CD14-positive monocyte (primary cell): ENCODE measurements around the gene BLID. TPM values are rescaled to one million over a fixed set of nuclear protein-coding genes. Genes with fewer than 3 reads are reported as not detected.

Source experiments
- DNase-seq, 3 donors: peaks; one replicate each; pipeline ENCODE4 v3.0.0-alpha.2; 2011 to 2022
- H2AFZ ChIP-seq: 2 replicates; pipeline ENCODE4 v1.6.0; 2012; ENCODE audit warnings: mild to moderate bottlenecking, low read depth, low read length, inconsistent platforms; ENCODE audit not compliant: insufficient read depth, poor library complexity, severe bottlenecking
- H3K27ac ChIP-seq, 2 donors: 1 replicate in 1 of 2; 2 replicates in 1 of 2; pipeline ENCODE4 v1.5.1; 2012 to 2013; ENCODE audit warnings: low read length in 2 of 2, control low read depth in 1 of 2, inconsistent platforms in 1 of 2, low read depth in 1 of 2, mild to moderate bottlenecking in 1 of 2
- H3K27me3 ChIP-seq, 2 donors: one replicate each; pipeline versions ENCODE4 v1.6.0 to v1.6.1; 2011 to 2013; ENCODE audit warnings: low read length in 2 of 2; ENCODE audit not compliant: control insufficient read depth in 2 of 2, insufficient read depth in 2 of 2
- H3K36me3 ChIP-seq, 2 donors: replicated peaks in 1 of 2; 1 replicate in 1 of 2; 2 replicates in 1 of 2; pipeline versions ENCODE4 v1.5.1 to v1.6.1; 2012 to 2013; ENCODE audit warnings: low read length in 2 of 2, control low read depth in 1 of 2, inconsistent platforms in 1 of 2, mild to moderate bottlenecking in 1 of 2; ENCODE audit not compliant: insufficient read depth in 2 of 2, control insufficient read depth in 1 of 2
- H3K4me1 ChIP-seq, 2 donors: 1 replicate in 1 of 2; 2 replicates in 1 of 2; pipeline versions ENCODE4 v1.5.1 to v1.6.1; 2012 to 2013; ENCODE audit warnings: low read length in 2 of 2, control low read depth in 1 of 2, inconsistent platforms in 1 of 2, mild to moderate bottlenecking in 1 of 2, moderate library complexity in 1 of 2; ENCODE audit not compliant: insufficient read depth in 2 of 2, control insufficient read depth in 1 of 2
- H3K4me2 ChIP-seq: replicated peaks from 2 replicates; pipeline ENCODE3; 2012; ENCODE audit warnings: low read length, moderate library complexity, mild to moderate bottlenecking; ENCODE audit not compliant: poor library complexity, severe bottlenecking; ENCODE audit errors: extremely low read depth
- H3K4me3 ChIP-seq, 3 experiments: fragments of 200-600 bp in 1 of 3; sonication (generic) in 1 of 3; replicated peaks in 1 of 3; 1 replicate in 2 of 3; 2 replicates in 1 of 3; pipeline ENCODE4 v1.5.1; 2011 to 2013; ENCODE audit warnings: low read length in 3 of 3, mild to moderate bottlenecking in 3 of 3, control low read depth in 2 of 3, low read depth in 2 of 3, inconsistent platforms in 1 of 3, moderate library complexity in 1 of 3
- H3K79me2 ChIP-seq: 2 replicates; pipeline ENCODE4 v1.6.0; 2012; ENCODE audit warnings: mild to moderate bottlenecking, control low read depth, inconsistent platforms, low read length, moderate library complexity; ENCODE audit not compliant: insufficient read depth
- H3K9ac ChIP-seq: 2 replicates; pipeline ENCODE4 v1.6.0; 2017; ENCODE audit warnings: low read length, mild to moderate bottlenecking; ENCODE audit not compliant: insufficient read depth, poor library complexity, severe bottlenecking
- H3K9me3 ChIP-seq, 2 donors: replicated peaks in 1 of 2; 1 replicate in 1 of 2; 2 replicates in 1 of 2; pipeline versions ENCODE4 v1.5.1 to v1.6.1; 2012 to 2013; ENCODE audit warnings: low read length in 2 of 2, control low read depth in 1 of 2; ENCODE audit not compliant: control insufficient read depth in 1 of 2, insufficient read depth in 1 of 2
- H4K20me1 ChIP-seq: 2 replicates; pipeline ENCODE4 v1.6.0; 2012; ENCODE audit warnings: mild to moderate bottlenecking, low read length, control low read depth, moderate library complexity; ENCODE audit not compliant: insufficient read depth
- H3K27ac Mint-ChIP-seq, 7 donors: one replicate each; pipeline ENCODE4 v1.8.0; 2020; ENCODE audit warnings: mild to moderate bottlenecking in 7 of 7, mixed read lengths in 7 of 7, moderate library complexity in 6 of 7, inconsistent platforms in 2 of 7
- H3K27me3 Mint-ChIP-seq, 3 donors: one replicate each; pipeline ENCODE4 v1.8.0; 2021 to 2022; ENCODE audit warnings: low read depth in 3 of 3, mild to moderate bottlenecking in 3 of 3, mixed read lengths in 3 of 3, moderate library complexity in 3 of 3, inconsistent platforms in 1 of 3
- H3K36me3 Mint-ChIP-seq, 2 donors: one replicate each; pipeline ENCODE4 v1.8.0; 2020; ENCODE audit warnings: mixed read lengths in 2 of 2, inconsistent platforms in 1 of 2, mild to moderate bottlenecking in 1 of 2
- H3K4me1 Mint-ChIP-seq: one replicate; pipeline ENCODE4 v1.8.0; 2020; ENCODE audit warnings: mild to moderate bottlenecking, mixed read lengths
- H3K4me3 Mint-ChIP-seq, 2 donors: one replicate each; pipeline ENCODE4 v1.8.0; 2020; ENCODE audit warnings: mild to moderate bottlenecking in 2 of 2, mixed read lengths in 2 of 2, moderate library complexity in 1 of 2
- H3K9me3 Mint-ChIP-seq, 7 donors: one replicate each; pipeline ENCODE4 v1.8.0; 2020 to 2022; ENCODE audit warnings: mixed read lengths in 7 of 7, mild to moderate bottlenecking in 6 of 7, moderate library complexity in 6 of 7, inconsistent platforms in 2 of 7
- CTCF ChIP-seq: fragments of 200-600 bp; IDR thresholded peaks from one replicate; pipeline ENCODE4 v1.8.0; 2022; ENCODE audit warnings: antibody characterized with exemption, mild to moderate bottlenecking
- WGBS: methylation state at CpG from one replicate; pipeline ENCODE4 v1.1.5; 2013; ENCODE audit warnings: missing lambda C conversion rate; ENCODE audit not compliant: insufficient coverage; 5-methylcytosine and 5-hydroxymethylcytosine counted together
- intact Hi-C, 2 donors: fragments of 100-400 bp; cut with micrococcal nuclease; formaldehyde crosslinking; loops; one replicate each; pipeline versions ENCODE4 v1.15.0 to v1.15.1; 2023
- polyA plus RNA-seq, 3 donors: library from polyadenylated mRNA; depleted of rRNA in 1 of 3; unstranded in 2 of 3; stranded (reverse) in 1 of 3; fragments of 300-500 nt in 2 of 3; fragments of >200 nt in 1 of 3; fragmentation: Illumina TruSeq in 2 of 3; gene quantifications; 1 replicate in 2 of 3; 2 replicates in 1 of 3; pipeline ENCODE4 v1.2.3, GENCODE V29; 2012 to 2021

BLID gene
- polyA plus RNA-seq, 3 donors = not detected

GRCh38 chr11:122158171-122158570 lies 42.2 kb upstream of the BLID start:
- Histone ChIP-seq H3K36me3 (no peaks in the 10 kb centered on the region), H3K9me3 (no peaks in the 10 kb centered on the region), H3K4me1 (peaks cover 3 to 5% of the 10 kb centered on the region in 2 donors), H3K9ac (no peak overlapping the region), H3K79me2 (no peaks in the 10 kb centered on the region), H3K4me3 (no peak overlapping the region), H4K20me1 (no peaks in the 10 kb centered on the region), H2AFZ (no peak overlapping the region), H3K27me3 (no peaks in the 10 kb centered on the region), H3K27ac (no peak overlapping the region), H3K4me2 (peak overlapping the region; percentile 68)
- no peak for TF ChIP-seq CTCF
- H3K36me3 Mint-ChIP-seq = no peaks in the 10 kb centered on the region
- no peak for DNase-seq
- intact Hi-C loops = no loop called here
- H3K27ac Mint-ChIP-seq = no peak overlapping the region
- no peak overlapping the region for H3K4me3 Mint-ChIP-seq
- H3K27me3 Mint-ChIP-seq = peaks cover 0 to 6% (median 3%) of the 10 kb centered on the region in 3 donors
- H3K9me3 Mint-ChIP-seq = peaks cover 0 to 2% (median 0%) of the 10 kb centered on the region in 7 donors
- WGBS = no CpG with 5 or more reads among the region's 4 CpGs
- peaks cover 23% of the 10 kb centered on the region for H3K4me1 Mint-ChIP-seq

- Mint-ChIP-seq H3K27me3 (peaks cover 0 to 6% (median 3%) of the 10 kb centered on the region in 3 donors), H3K4me1 (peaks cover 23% of the 10 kb centered on the region), H3K9me3 (peaks cover 0 to 2% (median 0%) of the 10 kb centered on the region in 7 donors), H3K4me3 (peak overlapping the region in 1 of 2 donors; percentile 81), H3K36me3 (no peaks in the 10 kb centered on the region), H3K27ac (no peak overlapping the region)
- peak overlapping the region; percentile 68 for H3K4me2 ChIP-seq
- H3K9me3 ChIP-seq = no peaks in the 10 kb centered on the region
- peak overlapping the region; percentile 45 for H3K9ac ChIP-seq
- H3K4me3 ChIP-seq = peak overlapping the region; percentile 15 to 70 (median 69)
- H3K79me2 ChIP-seq = no peaks in the 10 kb centered on the region
- intact Hi-C loops = no loop called here
- peak overlapping the region; percentile 66 for H2AFZ ChIP-seq
- no peak overlapping the region for H3K27ac ChIP-seq
- peaks cover 3 to 5% of the 10 kb centered on the region in 2 donors for H3K4me1 ChIP-seq
- no peaks in the 10 kb centered on the region for H4K20me1 ChIP-seq
- H3K36me3 ChIP-seq = no peaks in the 10 kb centered on the region
- H3K27me3 ChIP-seq = no peaks in the 10 kb centered on the region
- TF ChIP-seq CTCF = no peak
- DNase-seq = no peak
- WGBS = no CpG with 5 or more reads among the region's 4 CpGs
Observed at GRCh38 chr11:122157653-122158161, 41.7 kb upstream of the BLID start.
